Right lobe of liver (tissue), 4 donors: Measurements from ENCODE around the gene SEPTIN7.

Source experiments
- CTCF ChIP-seq, 4 donors: fragments of 200-600 bp in 3 of 4; fragments of 450-650 bp in 1 of 4; IDR thresholded peaks; one replicate each; pipeline versions ENCODE4 v1.5.1 to v1.8.0; 2016 to 2022; ENCODE audit warnings: antibody characterized with exemption in 4 of 4, mild to moderate bottlenecking in 2 of 4
- POLR2A ChIP-seq: fragments of 450-650 bp; IDR thresholded peaks from one replicate; pipeline ENCODE4 v1.6.1; 2017; ENCODE audit warnings: antibody characterized with exemption, mild to moderate bottlenecking
- donor health status: DM: no; HTN: no; CAD: no.
- donor health status: DM: no; HTN: no; CAD: no.
- donor health status: DM: no; HTN: yes; CAD: no.

GRCh38 chr7:35848725-35849124 lies 47.9 kb downstream of the SEPTIN7 start:
- TF ChIP-seq CTCF (IDR thresholded peaks at IDR 0.05), result no peak
- no peak for TF ChIP-seq POLR2A
